Cardiac muscle cell (in vitro differentiated cells and primary cell): ENCODE measurements around the gene TRMT5. TPM values are rescaled to one million over a fixed set of nuclear protein-coding genes. Genes with fewer than 3 reads are reported as not detected.

Source experiments
- DNase-seq, 2 donors: peaks; one replicate each; pipeline versions ENCODE4 v3.0.0 to v3.0.0-alpha.2; 2010 to 2017; ENCODE audit warnings: low read depth in 1 of 2, low spot score in 1 of 2
- H3K27ac ChIP-seq: fragments of 200-600 bp; sonication (generic); 2 replicates; pipeline ENCODE4 v1.5.1; 2016
- H3K27me3 ChIP-seq: fragments of 200-600 bp; sonication (generic); 2 replicates; pipeline ENCODE4 v1.6.0; 2016; ENCODE audit warnings: control low read depth
- H3K36me3 ChIP-seq: fragments of 200-600 bp; sonication (generic); 2 replicates; pipeline ENCODE4 v1.5.1; 2016; ENCODE audit warnings: control low read depth
- H3K4me1 ChIP-seq: fragments of 200-600 bp; sonication (generic); 2 replicates; pipeline ENCODE4 v1.8.1; 2017; ENCODE audit warnings: low read depth, mild to moderate bottlenecking, mixed run types
- H3K4me3 ChIP-seq: fragments of 200-600 bp; sonication (generic); 2 replicates; pipeline ENCODE4 v1.5.1; 2016; ENCODE audit warnings: mild to moderate bottlenecking
- H3K9me3 ChIP-seq: fragments of 200-600 bp; sonication (generic); 2 replicates; pipeline ENCODE4 v1.5.1; 2017; ENCODE audit warnings: low read depth, mild to moderate bottlenecking, control low read depth
- polyA plus RNA-seq: library from polyadenylated mRNA; unstranded; fragments of >200 nt; fragmentation: Nextera tagmentation; extraction: Ambion mirVana; gene quantifications from 2 replicates; pipeline ENCODE4 v1.2.1, GENCODE V29; 2016
- total RNA-seq: library from RNA; depleted of rRNA; stranded (reverse); fragments of >200 nt; gene quantifications from 2 replicates; pipeline ENCODE4 v1.2.3, GENCODE V29; 2016
- TF ChIP-seq, protein P1 (sequence below): IDR thresholded peaks from 2 replicates; pipeline ENCODE4 v1.5.1; 2012; ENCODE audit warnings: low read depth, mild to moderate bottlenecking, low read length

TRMT5 gene
- total and polyA plus RNA-seq, 2 experiments from 2014 or later: 6.5 to 7.6 TPM

DNA sequence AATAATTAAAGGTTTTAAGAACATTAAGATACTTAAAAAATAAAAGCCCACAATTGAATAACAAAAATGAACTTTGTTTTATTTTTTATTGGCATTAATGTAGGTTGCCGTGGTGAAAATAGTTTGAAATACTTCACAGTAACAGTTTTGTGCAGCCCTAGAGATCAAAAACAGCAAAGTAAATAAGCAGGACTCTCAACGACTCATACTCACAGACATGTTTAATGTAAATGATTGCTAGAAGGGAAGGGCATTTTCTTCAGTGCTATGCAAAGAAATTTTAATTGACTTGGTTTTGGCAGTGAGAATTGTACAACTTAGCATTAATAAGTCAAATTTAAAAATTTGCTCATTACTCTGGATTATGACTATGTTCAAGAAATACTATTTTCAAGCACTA, 16.0 kb downstream of the TRMT5 start:
- no peak for DNase-seq
- Histone ChIP-seq H3K36me3 (no peaks in the 10 kb centered on the region), H3K4me3 (no peak overlapping the region), H3K27me3 (no peaks in the 10 kb centered on the region), H3K4me1 (no peaks in the 10 kb centered on the region), H3K27ac (no peak overlapping the region), H3K9me3 (no peaks in the 10 kb centered on the region)
- TF ChIP-seq, protein P1, sequence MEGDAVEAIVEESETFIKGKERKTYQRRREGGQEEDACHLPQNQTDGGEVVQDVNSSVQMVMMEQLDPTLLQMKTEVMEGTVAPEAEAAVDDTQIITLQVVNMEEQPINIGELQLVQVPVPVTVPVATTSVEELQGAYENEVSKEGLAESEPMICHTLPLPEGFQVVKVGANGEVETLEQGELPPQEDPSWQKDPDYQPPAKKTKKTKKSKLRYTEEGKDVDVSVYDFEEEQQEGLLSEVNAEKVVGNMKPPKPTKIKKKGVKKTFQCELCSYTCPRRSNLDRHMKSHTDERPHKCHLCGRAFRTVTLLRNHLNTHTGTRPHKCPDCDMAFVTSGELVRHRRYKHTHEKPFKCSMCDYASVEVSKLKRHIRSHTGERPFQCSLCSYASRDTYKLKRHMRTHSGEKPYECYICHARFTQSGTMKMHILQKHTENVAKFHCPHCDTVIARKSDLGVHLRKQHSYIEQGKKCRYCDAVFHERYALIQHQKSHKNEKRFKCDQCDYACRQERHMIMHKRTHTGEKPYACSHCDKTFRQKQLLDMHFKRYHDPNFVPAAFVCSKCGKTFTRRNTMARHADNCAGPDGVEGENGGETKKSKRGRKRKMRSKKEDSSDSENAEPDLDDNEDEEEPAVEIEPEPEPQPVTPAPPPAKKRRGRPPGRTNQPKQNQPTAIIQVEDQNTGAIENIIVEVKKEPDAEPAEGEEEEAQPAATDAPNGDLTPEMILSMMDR: no peak

DNA sequence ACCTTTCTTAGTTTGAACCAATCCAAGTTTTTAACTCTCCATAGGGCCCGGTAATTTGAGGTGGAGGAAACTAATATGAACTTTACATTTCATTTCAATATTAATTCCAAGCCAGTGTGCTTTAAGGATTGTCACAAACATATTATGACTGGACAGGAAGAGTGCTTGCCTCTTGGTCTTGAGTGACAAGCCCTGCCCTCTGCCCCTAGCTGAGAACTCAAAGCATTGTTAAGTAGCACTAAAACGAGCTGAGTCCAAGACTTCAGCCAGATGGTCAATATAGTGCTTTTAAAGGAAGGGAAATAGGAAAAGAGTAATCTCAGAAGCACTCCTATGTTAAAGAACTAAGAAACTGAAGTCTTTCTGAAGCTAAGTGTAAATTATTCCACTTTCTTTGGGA, 17.1 kb downstream of the TRMT5 start:
- Histone ChIP-seq H3K4me1 (no peaks in the 10 kb centered on the region), H3K27ac (peak overlapping the region; percentile 53), H3K27me3 (no peaks in the 10 kb centered on the region), H3K36me3 (no peaks in the 10 kb centered on the region), H3K9me3 (no peaks in the 10 kb centered on the region), H3K4me3 (no peak overlapping the region)
- peak in 1 of 2 donors; percentile 3 for DNase-seq
- TF ChIP-seq, protein P1: no peak

DNA sequence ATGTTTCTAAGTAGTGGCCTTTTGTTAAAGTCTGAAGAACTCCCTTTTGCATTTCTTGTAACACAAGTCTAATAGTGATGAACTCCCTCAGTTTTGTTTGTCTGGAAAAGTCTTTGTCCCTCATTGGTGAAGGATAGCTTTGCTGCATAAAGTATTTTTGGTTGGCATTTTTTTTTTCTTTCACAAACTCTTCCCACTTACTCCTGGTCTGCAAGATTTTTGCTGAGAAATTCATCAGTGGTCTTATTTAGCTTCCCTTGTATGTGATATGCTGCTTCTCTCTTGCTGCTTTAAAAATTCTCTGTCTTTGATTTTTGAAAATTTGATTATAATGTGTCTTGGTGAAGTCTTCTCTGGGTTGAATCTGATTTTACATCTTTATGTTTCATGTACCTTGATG, 22.7 kb downstream of the TRMT5 start:
- no peaks in the 10 kb centered on the region for H3K4me1 ChIP-seq
- no peak overlapping the region for H3K27ac ChIP-seq
- no peaks in the 10 kb centered on the region for H3K36me3 ChIP-seq
- H3K27me3 ChIP-seq: no peaks in the 10 kb centered on the region
- TF ChIP-seq, protein P1: no peak
- no peak for DNase-seq
- H3K4me3 ChIP-seq: no peak overlapping the region
- no peaks in the 10 kb centered on the region for H3K9me3 ChIP-seq

DNA sequence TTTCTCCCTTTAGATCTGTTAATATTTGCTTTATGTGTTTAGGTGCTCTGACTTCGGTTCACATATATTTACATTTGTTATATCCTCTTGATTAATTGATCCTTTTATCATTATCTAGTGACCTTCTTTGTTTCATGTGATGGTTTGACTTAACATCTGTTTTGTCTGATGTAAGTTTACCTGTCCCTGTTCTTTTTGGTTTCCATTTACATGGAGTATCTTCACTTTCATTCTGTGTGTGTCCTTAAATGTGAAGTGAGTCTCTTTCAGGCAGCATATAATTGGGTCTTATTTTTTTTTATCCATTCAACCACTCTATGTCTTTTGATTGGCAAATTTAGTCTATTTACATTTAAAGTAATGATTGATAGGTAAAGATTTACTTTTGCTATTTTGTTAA, 24.2 kb downstream of the TRMT5 start:
- Histone ChIP-seq H3K36me3 (no peaks in the 10 kb centered on the region), H3K27me3 (no peaks in the 10 kb centered on the region), H3K27ac (no peak overlapping the region), H3K4me3 (no peak overlapping the region), H3K4me1 (no peaks in the 10 kb centered on the region), H3K9me3 (no peaks in the 10 kb centered on the region)
- no peak for DNase-seq
- TF ChIP-seq, protein P1: no peak

DNA sequence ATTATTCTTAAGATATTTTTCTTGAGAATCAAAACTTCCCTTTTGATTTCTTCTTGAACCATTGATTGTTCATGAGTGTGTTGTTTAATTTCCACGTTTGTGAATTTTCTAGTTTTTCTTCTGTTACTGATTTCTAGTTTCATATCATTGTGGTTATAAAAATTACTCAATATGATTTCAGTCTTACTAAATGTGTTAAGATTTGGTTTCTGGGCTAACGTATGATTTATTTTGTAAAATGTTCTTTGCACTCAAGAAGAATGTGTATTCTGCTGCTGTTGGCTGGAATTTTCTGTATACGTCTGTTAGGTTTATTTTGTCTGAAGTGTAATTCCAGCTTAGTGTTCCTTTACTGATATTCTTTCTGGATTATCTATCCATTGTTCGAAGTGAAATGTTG, 24.7 kb downstream of the TRMT5 start:
- no peak overlapping the region for H3K27ac ChIP-seq
- H3K9me3 ChIP-seq: no peaks in the 10 kb centered on the region
- TF ChIP-seq, protein P1: no peak
- H3K27me3 ChIP-seq: no peaks in the 10 kb centered on the region
- H3K4me3 ChIP-seq: no peak overlapping the region
- no peaks in the 10 kb centered on the region for H3K36me3 ChIP-seq
- no peak for DNase-seq
- H3K4me1 ChIP-seq: no peaks in the 10 kb centered on the region
